ENCODE data around the gene TUBGCP5. TPM values are rescaled to one million over a fixed set of nuclear protein-coding genes. Genes with fewer than 3 reads are reported as not detected.
"Not testable (repeated sequence)": the region's sequence is repeated elsewhere in the genome, so short reads cannot be mapped to it uniquely, and the experiment has no call there.

The TUBGCP5 gene
- 17.3 and 37.5 TPM in 2 replicates for total RNA-seq (ENCODE audit: low replicate concordance)

DNA sequence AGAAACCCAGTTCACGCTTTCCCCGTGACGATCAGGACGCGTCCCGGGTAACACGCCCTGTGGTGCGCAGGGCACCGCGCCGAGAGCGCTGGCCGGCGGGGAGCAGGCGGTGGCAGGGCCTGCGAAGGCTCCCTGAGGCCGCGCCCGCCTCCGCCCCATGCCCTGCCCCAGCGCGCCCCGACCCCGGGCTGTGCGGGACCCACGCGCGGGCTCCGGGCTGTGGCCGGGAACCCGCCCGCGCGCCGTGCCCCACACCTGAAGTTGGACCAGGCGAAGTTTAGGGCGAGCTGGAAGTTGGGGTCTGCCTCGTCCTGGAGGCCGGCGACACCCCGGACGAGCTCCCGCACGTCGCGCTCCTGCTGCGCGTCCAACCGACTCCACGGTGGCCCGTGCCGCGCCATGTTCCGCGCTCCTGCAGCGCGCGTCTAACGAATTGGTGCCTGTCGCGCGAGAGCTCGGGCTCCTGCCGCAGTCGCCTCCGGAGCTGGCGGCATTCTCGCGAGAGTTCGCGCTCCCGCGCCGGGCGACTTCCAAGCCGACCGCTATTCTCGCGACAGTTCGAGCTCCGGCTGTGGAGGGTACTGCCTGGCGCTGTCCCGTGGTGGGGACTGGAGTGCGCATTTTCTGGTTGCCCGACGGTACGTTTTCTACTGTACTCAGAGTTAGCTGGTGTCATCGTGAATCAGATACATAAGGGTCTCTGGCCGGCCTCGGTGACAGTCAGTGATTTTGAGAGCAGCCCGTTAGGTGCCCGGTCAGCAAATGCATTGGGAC is at the start of gene TUBGCP5:
TSS of gene TUBGCP5 (minus strand) at position 427 of the 774 bp plus-strand sequence. CDS start at position 401, 26 bp downstream.
- TF ChIP-seq, protein P1, sequence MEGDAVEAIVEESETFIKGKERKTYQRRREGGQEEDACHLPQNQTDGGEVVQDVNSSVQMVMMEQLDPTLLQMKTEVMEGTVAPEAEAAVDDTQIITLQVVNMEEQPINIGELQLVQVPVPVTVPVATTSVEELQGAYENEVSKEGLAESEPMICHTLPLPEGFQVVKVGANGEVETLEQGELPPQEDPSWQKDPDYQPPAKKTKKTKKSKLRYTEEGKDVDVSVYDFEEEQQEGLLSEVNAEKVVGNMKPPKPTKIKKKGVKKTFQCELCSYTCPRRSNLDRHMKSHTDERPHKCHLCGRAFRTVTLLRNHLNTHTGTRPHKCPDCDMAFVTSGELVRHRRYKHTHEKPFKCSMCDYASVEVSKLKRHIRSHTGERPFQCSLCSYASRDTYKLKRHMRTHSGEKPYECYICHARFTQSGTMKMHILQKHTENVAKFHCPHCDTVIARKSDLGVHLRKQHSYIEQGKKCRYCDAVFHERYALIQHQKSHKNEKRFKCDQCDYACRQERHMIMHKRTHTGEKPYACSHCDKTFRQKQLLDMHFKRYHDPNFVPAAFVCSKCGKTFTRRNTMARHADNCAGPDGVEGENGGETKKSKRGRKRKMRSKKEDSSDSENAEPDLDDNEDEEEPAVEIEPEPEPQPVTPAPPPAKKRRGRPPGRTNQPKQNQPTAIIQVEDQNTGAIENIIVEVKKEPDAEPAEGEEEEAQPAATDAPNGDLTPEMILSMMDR (IDR thresholded peaks at IDR 0.05; ENCODE audit: insufficient read depth, low read length): peak; percentile 64
- DNase-seq (ENCODE audit: low read depth): peak; percentile 99
- peak within 1 kb of the TSS; percentile 89 for H3K4me3 ChIP-seq (ENCODE audit: low read depth, low read length)

DNA sequence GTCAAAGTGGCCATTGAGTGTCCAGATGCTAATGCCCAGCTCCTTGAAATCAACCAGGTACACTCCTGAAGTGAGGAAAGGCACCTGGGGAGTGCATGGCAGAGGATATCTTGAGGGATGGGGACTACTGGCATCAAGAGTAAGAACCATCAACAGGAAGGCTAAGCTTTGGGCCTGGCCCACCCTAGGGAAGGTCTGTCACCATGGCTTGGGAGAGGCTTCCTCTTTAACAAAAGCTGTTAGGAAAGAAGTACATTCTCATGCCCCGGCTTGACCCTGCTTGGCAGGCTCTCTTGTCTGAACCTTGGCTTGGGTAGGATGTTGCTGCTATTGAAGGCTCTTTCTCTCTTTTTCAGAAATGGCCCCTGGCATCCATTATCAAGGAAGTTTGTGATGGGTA is 43.7 kb upstream of the TUBGCP5 start:
- H3K4me3 ChIP-seq (ENCODE audit: low read depth, low read length): no peak overlapping the region
- no peak for DNase-seq (ENCODE audit: low read depth)
- TF ChIP-seq, protein P1 (IDR thresholded peaks at IDR 0.05; ENCODE audit: insufficient read depth, low read length): no peak

DNA sequence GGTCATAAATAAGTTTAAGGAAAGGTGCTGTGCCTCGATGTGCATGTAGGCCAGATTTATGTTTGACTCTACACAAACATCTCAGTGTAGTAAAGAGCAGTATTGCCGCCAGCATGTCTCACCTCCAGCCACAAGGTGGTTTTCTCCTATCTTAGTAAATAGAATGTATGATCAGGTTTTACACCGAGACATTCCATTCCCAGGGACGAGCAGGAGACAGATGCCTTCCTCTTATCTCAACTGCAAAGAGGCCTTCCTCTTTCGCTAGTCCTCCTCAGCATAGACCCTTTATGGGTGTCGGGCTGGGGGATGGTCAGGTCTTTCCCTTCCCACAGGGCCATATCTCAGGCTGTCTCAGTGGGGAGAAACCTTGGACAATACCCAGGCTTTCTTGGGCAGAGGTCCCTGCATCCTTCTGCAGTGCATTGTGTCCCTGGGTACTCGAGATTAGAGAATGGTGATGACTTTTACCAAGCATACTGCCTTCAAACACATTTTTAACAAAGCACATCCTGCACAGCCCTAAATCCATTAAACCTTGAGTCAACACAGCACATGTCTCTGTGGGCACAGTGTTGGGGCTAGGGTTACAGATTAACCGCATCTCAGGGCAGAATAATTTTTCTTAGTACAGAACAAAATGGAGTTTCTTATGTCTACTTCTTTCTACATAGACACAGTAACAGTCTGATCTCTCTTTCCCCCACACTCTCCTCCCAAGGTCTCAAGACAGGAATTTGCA is 42.8 kb upstream of the TUBGCP5 start:
- DNase-seq (ENCODE audit: low read depth); H3K4me3 ChIP-seq (ENCODE audit: low read depth, low read length): not testable (repeated sequence)

DNA sequence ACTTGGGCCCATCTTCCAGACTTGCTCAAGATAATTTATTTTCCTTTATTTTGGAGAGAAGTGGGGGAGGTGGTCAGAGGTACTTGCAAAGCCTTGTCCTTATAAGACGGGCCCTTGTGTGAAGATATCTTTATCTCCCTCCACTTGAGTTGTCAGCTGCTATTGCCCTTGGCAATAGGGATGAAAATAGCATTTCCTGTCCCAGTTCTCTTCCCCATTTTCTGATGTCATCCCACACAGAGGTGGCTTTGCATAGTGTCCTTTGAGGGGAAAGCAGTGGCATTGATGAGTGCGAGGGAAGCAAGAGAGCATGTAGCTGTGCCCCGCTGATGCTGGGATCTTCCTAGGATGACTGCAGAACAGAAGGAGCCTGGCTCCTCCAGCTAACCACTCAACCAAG is 41.9 kb upstream of the TUBGCP5 start:
- H3K4me3 ChIP-seq (ENCODE audit: low read depth, low read length): no peak overlapping the region
- TF ChIP-seq, protein P1 (IDR thresholded peaks at IDR 0.05; ENCODE audit: insufficient read depth, low read length): no peak
- no peak for DNase-seq (ENCODE audit: low read depth)

DNA sequence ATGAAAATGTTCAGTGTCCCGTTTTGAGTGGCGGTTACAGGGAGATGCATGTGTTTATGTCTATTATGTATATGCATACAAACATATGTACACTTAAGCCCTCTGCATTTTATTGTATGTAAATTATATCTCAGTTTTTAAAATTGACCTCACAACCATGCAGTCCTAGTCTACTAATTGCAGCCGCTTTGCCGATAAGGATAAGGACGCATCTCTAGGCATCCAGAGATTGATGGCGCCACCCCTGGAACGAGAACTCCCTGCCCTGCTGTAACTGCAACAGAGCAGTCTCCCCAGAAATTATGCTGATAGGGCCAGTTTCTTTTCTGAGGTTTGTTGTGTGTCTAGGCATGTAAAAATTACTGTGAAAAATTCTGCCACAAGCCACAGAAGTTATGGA is 40.4 kb upstream of the TUBGCP5 start:
- DNase-seq (ENCODE audit: low read depth): no peak
- H3K4me3 ChIP-seq (ENCODE audit: low read depth, low read length): no peak overlapping the region
- TF ChIP-seq, protein P1 (IDR thresholded peaks at IDR 0.05; ENCODE audit: insufficient read depth, low read length): no peak

DNA sequence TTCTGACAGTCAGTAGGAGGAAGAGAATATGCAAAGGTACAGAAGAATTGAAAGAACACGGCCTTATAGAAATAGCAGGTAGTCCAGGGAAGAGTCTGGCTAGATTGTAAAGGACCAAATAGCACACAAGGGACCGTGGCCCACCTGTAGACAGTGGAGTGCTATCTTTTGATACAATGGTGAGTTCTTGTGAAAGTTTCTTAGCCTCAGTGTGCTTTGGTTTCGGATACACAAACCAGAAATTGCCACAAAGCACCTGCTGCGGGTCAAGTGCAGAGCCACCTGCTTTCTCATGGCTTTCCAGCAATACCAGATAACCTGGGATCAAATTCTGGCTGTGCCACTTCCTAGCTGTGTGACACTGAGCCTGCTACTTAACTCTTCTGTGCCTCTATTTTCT is 36.6 kb upstream of the TUBGCP5 start:
- no peak overlapping the region for H3K4me3 ChIP-seq (ENCODE audit: low read depth, low read length)
- TF ChIP-seq, protein P1 (IDR thresholded peaks at IDR 0.05; ENCODE audit: insufficient read depth, low read length): no peak
- no peak for DNase-seq (ENCODE audit: low read depth)

DNA sequence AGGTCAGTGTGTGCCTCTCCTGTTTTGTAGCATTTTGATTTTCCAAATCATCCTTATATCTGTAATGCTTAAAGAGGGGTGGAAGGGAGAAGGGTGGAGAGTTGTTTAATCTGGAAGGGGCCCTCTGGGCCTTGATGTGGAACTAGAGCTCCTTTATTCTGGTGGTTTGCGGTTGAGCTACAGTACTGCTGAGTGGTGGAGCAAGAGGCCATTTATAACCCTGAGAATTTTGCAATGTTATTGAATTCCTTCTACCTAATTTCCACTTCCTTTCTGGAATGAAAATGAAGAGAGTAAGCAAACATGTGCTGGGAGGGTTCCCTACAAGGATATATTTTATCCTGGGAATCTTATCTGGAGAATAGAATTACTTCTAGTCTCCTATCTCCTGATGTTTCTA is 35.3 kb upstream of the TUBGCP5 start:
- H3K4me3 ChIP-seq (ENCODE audit: low read depth, low read length): no peak overlapping the region
- TF ChIP-seq, protein P1 (IDR thresholded peaks at IDR 0.05; ENCODE audit: insufficient read depth, low read length): no peak
- DNase-seq (ENCODE audit: low read depth): peak; percentile 3
